HCT116 (cell line): ENCODE results near the gene SORL1-AS1.

Experiments
- CBX3 ChIP-seq: IDR thresholded peaks from 2 replicates; pipeline ENCODE4 v1.6.1; 2012; ENCODE audit warnings: low read depth
- CEBPB ChIP-seq: IDR thresholded peaks from 2 replicates; pipeline ENCODE4 v1.6.1; 2012; ENCODE audit warnings: low read depth
- JUND ChIP-seq: IDR thresholded peaks from 2 replicates; pipeline ENCODE4 v1.6.1; 2012
- SP1 ChIP-seq: IDR thresholded peaks from 2 replicates; pipeline ENCODE4 v1.6.1; 2012; ENCODE audit warnings: low read depth
- TF ChIP-seq, protein P1 (sequence below), 3 experiments: fragments of 200-600 bp in 1 of 3; sonication (generic) in 1 of 3; IDR thresholded peaks in 2 of 3; conservative IDR thresholded peaks in 1 of 3; 2 replicates each; pipeline ENCODE4 v1.5.1; 2012 to 2017; ENCODE audit warnings: low read depth in 2 of 3, low read length in 2 of 3, antibody characterized with exemption in 1 of 3, borderline replicate concordance in 1 of 3, control low read depth in 1 of 3, mild to moderate bottlenecking in 1 of 3, mixed read lengths in 1 of 3, mixed run types in 1 of 3, moderate library complexity in 1 of 3; ENCODE audit not compliant: insufficient read depth in 1 of 3

GRCh38 chr11:121444526-121444925 lies 8.2 kb downstream of the SORL1-AS1 start:
- TF ChIP-seq JUND (no peak), SP1 (no peak), CEBPB (no peak), CBX3 (no peak)
- TF ChIP-seq, protein P1, sequence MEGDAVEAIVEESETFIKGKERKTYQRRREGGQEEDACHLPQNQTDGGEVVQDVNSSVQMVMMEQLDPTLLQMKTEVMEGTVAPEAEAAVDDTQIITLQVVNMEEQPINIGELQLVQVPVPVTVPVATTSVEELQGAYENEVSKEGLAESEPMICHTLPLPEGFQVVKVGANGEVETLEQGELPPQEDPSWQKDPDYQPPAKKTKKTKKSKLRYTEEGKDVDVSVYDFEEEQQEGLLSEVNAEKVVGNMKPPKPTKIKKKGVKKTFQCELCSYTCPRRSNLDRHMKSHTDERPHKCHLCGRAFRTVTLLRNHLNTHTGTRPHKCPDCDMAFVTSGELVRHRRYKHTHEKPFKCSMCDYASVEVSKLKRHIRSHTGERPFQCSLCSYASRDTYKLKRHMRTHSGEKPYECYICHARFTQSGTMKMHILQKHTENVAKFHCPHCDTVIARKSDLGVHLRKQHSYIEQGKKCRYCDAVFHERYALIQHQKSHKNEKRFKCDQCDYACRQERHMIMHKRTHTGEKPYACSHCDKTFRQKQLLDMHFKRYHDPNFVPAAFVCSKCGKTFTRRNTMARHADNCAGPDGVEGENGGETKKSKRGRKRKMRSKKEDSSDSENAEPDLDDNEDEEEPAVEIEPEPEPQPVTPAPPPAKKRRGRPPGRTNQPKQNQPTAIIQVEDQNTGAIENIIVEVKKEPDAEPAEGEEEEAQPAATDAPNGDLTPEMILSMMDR (IDR thresholded peaks at IDR 0.05 in 2 of 3, conservative IDR thresholded peaks at IDR 0.05 in 1 of 3; ENCODE audit: borderline replicate concordance in 1 of 3, insufficient read depth in 1 of 3, low read depth in 2 of 3, low read length in 2 of 3) = no peak
